ENCODE results near the gene LYST. TPM values are rescaled to one million over a fixed set of nuclear protein-coding genes. Genes with fewer than 3 reads are reported as not detected.

LYST gene
- total RNA-seq, 4 donors from 2014 or later: 22.8 to 46.7 (median 32.1) TPM

DNA sequence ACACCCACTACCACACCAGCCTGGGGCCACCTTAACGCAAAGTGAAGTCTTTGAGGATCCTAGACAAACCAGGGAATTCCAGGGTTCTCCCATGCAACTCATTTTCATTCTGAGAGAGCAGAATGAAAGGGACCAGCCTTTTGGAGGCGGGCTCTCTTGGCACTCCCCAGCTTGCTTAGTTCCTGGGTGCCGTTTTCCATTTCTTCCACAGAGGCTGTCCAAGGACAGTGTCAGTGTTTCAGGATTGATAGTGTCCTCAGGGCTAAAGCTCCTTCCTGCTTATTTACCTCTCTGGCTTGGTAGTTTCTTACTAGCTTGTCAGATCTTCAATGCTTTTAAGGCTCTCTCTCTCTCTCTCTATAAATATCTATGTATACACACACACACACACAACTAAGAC lies 187.1 kb downstream of the LYST start:
- H3K27me3 ChIP-seq: no peaks in the 10 kb centered on the region
- WGBS, 2 donors (ENCODE audit: low coverage in 1 of 2): 67 to 77% methylated on average over 1 to 3 of the region's 3 CpGs

DNA sequence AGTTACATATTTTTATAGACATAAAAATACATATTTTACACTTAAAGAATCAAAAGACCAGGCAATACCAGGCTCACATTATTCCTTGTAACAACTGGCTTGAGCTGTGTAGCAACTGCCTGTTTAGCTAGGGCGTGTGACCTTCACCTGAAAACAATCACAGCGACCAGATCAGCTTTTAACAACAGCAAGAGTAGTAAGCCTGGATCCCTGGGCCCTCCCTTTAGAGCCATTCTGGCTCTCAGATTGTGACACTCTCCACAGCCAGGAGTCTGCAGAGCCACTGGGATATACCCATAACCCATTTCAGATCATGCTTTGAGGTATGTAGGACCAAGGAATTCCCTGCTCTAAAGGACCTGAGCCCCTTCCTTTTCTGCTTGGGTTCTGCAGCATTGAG lies 187.7 kb downstream of the LYST start:
- no peak for TF ChIP-seq EP300 (IDR thresholded peaks at IDR 0.05; ENCODE audit: low read depth)
- in situ Hi-C loops (cut with MboI; ENCODE audit: low pct_ligation_motif_present in 1 of 4, low pct_unique_long_range_greater_than_20kb in 1 of 4, low sequenced_read_pairs in 3 of 4): no loop called here
- intact Hi-C loops (cut with DNase I; ENCODE audit: low total_unique reads): no loop called here
- 64% methylated on average over 2 of the region's 2 CpGs; no CpG with 5 or more reads in 1 of the 2 donors for WGBS, 2 donors (ENCODE audit: low coverage in 1 of 2)
- Histone ChIP-seq H3K4me1 (no peaks in the 10 kb centered on the region), H3K27ac (no peak overlapping the region), H3K36me3 (peaks cover 0 to 27% (median 12%) of the 10 kb centered on the region in 4 donors), H3K4me3 (no peak overlapping the region), H3K27me3 (no peaks in the 10 kb centered on the region), H3K9me3 (peaks cover 0 to 7% of the 10 kb centered on the region in 2 donors)
- DNase-seq: no peak

More for the DNA sequence above, 187.1 kb downstream of the LYST start:
- intact Hi-C loops (cut with DNase I; ENCODE audit: low total_unique reads) (no loop called here), in situ Hi-C loops (cut with MboI; ENCODE audit: low pct_ligation_motif_present in 1 of 4, low pct_unique_long_range_greater_than_20kb in 1 of 4, low sequenced_read_pairs in 3 of 4) (no loop called here)
- peaks cover 0 to 21% (median 10%) of the 10 kb centered on the region in 4 donors for H3K36me3 ChIP-seq
- TF ChIP-seq EP300 (IDR thresholded peaks at IDR 0.05; ENCODE audit: low read depth): no peak
- no peak for TF ChIP-seq POLR2A (IDR thresholded peaks at IDR 0.05)
- no peak for DNase-seq
- no peak overlapping the region for H3K4me3 ChIP-seq
- H3K27ac ChIP-seq: no peak overlapping the region
- H3K9me3 ChIP-seq: peaks cover 0 to 7% of the 10 kb centered on the region in 2 donors
- no peaks in the 10 kb centered on the region for H3K4me1 ChIP-seq

DNA sequence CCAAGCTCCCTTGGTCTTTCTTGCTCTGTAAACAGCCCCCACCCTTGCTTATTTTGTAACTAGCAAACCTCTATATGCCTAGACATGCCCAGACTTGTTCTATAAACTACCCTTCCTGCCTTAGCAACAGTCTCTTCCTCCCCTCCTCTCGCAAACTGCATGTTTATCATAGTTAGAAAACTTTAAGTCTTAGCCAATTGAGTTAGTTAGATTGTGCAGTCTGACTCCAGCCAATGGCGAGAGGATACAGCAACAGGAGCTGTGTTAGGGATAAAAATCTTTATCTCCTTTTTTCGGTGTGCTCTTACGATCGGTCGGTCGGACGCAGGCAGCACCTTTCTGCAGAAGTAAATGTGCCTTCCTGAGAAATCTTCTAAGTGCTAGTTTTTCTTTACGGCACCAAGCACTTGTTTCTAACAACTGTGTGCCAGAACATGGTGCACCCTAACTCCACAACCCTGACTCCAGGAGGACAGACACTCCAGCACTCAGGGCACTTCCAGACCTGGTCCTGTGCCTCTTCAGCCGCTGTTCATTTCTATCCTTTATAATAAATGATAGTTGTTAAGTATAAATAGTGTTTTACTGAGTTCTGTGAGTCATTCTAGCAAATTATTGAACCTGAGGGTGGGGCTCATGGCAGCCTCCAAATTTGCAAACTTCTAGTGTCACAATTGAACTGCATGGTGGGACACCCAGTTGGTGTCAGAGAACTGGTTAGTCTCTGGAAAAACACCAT lies 191.4 kb downstream of the LYST start:
- no peak for TF ChIP-seq POLR2A (IDR thresholded peaks at IDR 0.05)
- no peak for TF ChIP-seq POLR2AphosphoS5 (IDR thresholded peaks at IDR 0.05)
- no peak for TF ChIP-seq EP300 (IDR thresholded peaks at IDR 0.05; ENCODE audit: low read depth)
- TF ChIP-seq, protein P1, sequence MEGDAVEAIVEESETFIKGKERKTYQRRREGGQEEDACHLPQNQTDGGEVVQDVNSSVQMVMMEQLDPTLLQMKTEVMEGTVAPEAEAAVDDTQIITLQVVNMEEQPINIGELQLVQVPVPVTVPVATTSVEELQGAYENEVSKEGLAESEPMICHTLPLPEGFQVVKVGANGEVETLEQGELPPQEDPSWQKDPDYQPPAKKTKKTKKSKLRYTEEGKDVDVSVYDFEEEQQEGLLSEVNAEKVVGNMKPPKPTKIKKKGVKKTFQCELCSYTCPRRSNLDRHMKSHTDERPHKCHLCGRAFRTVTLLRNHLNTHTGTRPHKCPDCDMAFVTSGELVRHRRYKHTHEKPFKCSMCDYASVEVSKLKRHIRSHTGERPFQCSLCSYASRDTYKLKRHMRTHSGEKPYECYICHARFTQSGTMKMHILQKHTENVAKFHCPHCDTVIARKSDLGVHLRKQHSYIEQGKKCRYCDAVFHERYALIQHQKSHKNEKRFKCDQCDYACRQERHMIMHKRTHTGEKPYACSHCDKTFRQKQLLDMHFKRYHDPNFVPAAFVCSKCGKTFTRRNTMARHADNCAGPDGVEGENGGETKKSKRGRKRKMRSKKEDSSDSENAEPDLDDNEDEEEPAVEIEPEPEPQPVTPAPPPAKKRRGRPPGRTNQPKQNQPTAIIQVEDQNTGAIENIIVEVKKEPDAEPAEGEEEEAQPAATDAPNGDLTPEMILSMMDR (IDR thresholded peaks at IDR 0.05): no peak

DNA sequence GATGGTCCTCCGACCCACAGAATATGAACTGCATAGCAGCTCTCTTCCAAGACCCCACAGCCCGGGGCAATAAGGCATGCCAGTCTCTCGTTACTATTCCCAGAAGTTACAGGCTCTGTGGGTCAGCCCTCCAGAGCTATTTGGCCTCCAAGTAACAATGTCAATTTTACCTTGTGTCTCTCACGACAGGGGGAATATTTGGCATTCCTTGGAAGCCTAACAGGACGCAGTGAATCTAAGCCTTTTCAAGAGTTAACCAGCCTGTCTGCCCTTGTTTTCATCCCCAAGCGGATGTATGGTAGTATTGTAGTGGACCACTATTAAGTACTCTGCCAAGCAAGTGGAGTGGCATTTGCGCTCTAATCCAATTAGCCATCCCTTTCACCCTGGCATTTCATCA lies 192.7 kb downstream of the LYST start:
- DNase-seq: no peak
- H3K9me3 ChIP-seq: peaks cover 26 to 32% of the 10 kb centered on the region in 2 donors
- intact Hi-C loops (cut with DNase I; ENCODE audit: low total_unique reads) (no loop called here), in situ Hi-C loops (cut with MboI; ENCODE audit: low pct_ligation_motif_present in 1 of 4, low pct_unique_long_range_greater_than_20kb in 1 of 4, low sequenced_read_pairs in 3 of 4) (no loop called here)
- WGBS, 2 donors (ENCODE audit: low coverage in 1 of 2): 77 to 80% methylated on average over 1 to 7 of the region's 7 CpGs
- H3K27ac ChIP-seq: no peak overlapping the region
- H3K4me1 ChIP-seq: no peaks in the 10 kb centered on the region
- H3K4me3 ChIP-seq: no peak overlapping the region
- no peaks in the 10 kb centered on the region for H3K27me3 ChIP-seq
- peaks cover 0 to 65% (median 21%) of the 10 kb centered on the region in 4 donors for H3K36me3 ChIP-seq
- TF ChIP-seq POLR2AphosphoS5 (IDR thresholded peaks at IDR 0.05) (no peak), POLR2A (IDR thresholded peaks at IDR 0.05) (no peak), EP300 (IDR thresholded peaks at IDR 0.05; ENCODE audit: low read depth) (no peak)
- TF ChIP-seq, protein P1 (IDR thresholded peaks at IDR 0.05): no peak

More for the DNA sequence above, 191.4 kb downstream of the LYST start:
- Histone ChIP-seq H3K36me3 (peaks cover 0 to 54% (median 19%) of the 10 kb centered on the region in 4 donors), H3K9me3 (peaks cover 14 to 20% of the 10 kb centered on the region in 2 donors), H3K4me3 (no peak overlapping the region), H3K27ac (no peak overlapping the region), H3K27me3 (no peaks in the 10 kb centered on the region), H3K4me1 (no peaks in the 10 kb centered on the region)
- WGBS, 2 donors (ENCODE audit: low coverage in 1 of 2): 97 to 98% methylated on average over 7 to 10 of the region's 10 CpGs
- intact Hi-C loops (cut with DNase I; ENCODE audit: low total_unique reads): no loop called here
- in situ Hi-C loops (cut with MboI; ENCODE audit: low pct_ligation_motif_present in 1 of 4, low pct_unique_long_range_greater_than_20kb in 1 of 4, low sequenced_read_pairs in 3 of 4): no loop called here
- DNase-seq: no peak

DNA sequence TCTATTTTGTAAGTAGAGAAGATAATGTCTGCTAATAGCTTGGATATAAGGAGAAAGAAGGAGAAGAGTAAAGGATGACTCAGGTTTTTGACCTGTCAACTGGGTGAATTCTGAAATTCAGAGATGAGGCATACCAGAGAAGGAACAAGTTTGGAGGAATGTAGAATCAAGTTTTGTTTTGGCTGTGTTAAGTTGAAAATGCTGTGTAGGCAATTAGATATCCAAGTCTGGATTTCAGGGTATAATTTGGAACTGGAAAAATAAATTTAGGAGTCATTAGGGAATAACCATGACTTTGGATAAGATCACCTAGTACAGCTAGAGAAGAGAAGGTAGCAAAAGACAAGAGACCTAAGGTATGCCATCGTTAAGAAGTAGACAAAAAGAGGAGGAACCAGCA lies 194.7 kb downstream of the LYST start:
- H3K36me3 ChIP-seq: peaks cover 0 to 65% (median 18%) of the 10 kb centered on the region in 4 donors
- 85 to 88% methylated on average over 1 of the region's 1 CpG for WGBS, 2 donors (ENCODE audit: low coverage in 1 of 2)

More for the DNA sequence above, 194.7 kb downstream of the LYST start:
- no peak overlapping the region for H3K4me3 ChIP-seq
- TF ChIP-seq POLR2AphosphoS5 (IDR thresholded peaks at IDR 0.05) (no peak), POLR2A (IDR thresholded peaks at IDR 0.05) (no peak), EP300 (IDR thresholded peaks at IDR 0.05; ENCODE audit: low read depth) (no peak)
- TF ChIP-seq, protein P1 (IDR thresholded peaks at IDR 0.05): no peak
- no peaks in the 10 kb centered on the region for H3K27me3 ChIP-seq
- intact Hi-C loops (cut with DNase I; ENCODE audit: low total_unique reads) (no loop called here), in situ Hi-C loops (cut with MboI; ENCODE audit: low pct_ligation_motif_present in 1 of 4, low pct_unique_long_range_greater_than_20kb in 1 of 4, low sequenced_read_pairs in 3 of 4) (no loop called here)
- H3K27ac ChIP-seq: no peak overlapping the region
- no peaks in the 10 kb centered on the region for H3K4me1 ChIP-seq
- H3K9me3 ChIP-seq: peaks cover 26 to 32% of the 10 kb centered on the region in 2 donors
- no peak for DNase-seq
